Measurements from ENCODE around the gene DENND5B. TPM values are rescaled to one million over a fixed set of nuclear protein-coding genes. Genes with fewer than 3 reads are reported as not detected.

The DENND5B gene
- total and polyA plus RNA-seq, 12 donors, result 5.2 to 60.8 (median 45.3) TPM

DNA sequence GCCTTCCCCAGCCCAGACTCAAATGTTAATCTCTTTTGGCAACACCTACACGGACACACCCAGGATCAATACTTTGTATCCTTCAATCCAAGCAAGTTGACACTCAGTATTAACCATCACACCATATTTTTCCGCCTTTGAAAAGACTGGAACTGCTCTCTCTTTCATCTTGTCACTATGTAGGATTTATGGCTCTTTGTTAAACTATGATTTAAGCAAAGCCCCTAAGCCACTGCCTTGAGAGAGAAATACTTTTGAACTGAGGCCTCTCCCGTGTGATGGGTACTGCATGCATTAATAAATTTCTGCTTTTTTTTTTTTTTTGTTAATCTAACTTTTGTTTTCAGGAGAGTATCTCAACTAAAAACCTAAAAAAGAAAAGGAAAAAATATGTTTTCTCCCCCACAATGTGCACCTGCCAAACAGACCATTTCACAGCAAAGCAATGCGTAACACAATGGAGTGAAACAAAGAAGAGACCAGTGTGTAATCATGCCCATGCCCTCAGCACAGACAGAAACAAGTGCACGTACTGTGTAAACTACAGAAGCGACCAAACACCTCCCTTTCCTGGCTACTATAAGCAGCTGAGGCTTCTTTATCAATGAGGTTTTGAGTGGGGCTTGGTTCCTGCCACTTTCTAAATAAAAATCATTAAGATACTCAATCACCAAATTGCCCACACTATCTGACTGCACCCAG is 40.2 kb upstream of the DENND5B start:
- intact Hi-C loops (cut with DNase I), result loop anchor here in 2 of 10 donors (2.0 to 5.0 kb wide), 2 partner anchors 39 to 40 kb away; partner anchors contain the start of gene DENND5B (in 2 of the 2)
- ATAC-seq (no peak), DNase-seq (no peak)
- peaks cover 6 to 24% (median 17%) of the 10 kb centered on the region in 9 donors for H3K4me1 ChIP-seq
- TF ChIP-seq, protein P1, sequence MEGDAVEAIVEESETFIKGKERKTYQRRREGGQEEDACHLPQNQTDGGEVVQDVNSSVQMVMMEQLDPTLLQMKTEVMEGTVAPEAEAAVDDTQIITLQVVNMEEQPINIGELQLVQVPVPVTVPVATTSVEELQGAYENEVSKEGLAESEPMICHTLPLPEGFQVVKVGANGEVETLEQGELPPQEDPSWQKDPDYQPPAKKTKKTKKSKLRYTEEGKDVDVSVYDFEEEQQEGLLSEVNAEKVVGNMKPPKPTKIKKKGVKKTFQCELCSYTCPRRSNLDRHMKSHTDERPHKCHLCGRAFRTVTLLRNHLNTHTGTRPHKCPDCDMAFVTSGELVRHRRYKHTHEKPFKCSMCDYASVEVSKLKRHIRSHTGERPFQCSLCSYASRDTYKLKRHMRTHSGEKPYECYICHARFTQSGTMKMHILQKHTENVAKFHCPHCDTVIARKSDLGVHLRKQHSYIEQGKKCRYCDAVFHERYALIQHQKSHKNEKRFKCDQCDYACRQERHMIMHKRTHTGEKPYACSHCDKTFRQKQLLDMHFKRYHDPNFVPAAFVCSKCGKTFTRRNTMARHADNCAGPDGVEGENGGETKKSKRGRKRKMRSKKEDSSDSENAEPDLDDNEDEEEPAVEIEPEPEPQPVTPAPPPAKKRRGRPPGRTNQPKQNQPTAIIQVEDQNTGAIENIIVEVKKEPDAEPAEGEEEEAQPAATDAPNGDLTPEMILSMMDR (IDR thresholded peaks at IDR 0.05), result no peak
- H3K9me3 ChIP-seq, result no peaks in the 10 kb centered on the region
- H3K36me3 ChIP-seq, result no peaks in the 10 kb centered on the region
- no peak overlapping the region for H3K4me3 ChIP-seq
- peak overlapping the region in 2 of 10 donors; percentile 40 to 64 for H3K27ac ChIP-seq
- WGBS, 2 donors, result 93% methylated on average over 6 of the region's 6 CpGs
- no peaks in the 10 kb centered on the region for H3K27me3 ChIP-seq

DNA sequence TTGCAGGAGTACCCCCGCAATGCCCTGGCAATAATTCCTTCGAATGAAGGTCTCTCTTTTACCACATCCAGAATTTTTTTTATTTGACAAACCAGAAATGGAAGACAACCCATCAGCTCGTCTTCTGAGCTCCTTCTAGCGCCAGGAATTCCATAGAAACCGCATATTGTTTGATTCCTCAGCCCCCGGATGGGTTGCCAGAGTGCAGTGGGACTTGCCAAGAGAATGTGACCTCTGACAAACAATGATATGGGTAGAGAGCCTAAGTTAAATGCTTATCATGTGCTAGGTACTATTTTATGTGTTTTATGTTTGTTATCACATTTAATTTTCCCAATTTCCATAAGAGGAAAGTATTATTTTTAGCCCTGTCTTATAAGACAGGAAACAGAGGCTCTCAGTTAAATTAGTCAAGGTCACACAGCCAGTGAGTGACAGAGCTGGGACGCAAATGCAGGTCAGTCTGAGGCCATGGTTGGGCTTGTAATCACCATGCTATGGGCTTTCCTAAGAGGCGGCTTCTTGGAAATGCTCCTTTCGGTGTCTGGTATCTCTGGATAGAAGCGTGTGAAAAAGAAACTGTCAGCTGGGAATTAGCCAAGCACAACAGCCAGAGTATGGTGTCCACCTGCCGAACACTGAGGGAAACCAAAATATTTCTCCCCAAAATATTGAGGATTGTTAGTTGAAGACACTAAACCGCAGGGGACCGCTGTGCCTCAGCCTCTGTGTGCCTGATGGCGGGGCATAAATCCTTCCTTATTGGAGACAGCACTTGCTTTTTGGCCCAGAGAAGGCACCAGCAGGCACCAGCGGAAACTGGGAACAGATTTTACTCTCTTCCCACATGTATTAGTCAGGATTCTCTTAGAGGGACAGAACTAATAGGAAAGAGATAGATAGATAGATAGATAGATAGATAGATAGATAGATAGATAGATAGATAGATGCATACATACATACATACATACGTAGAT is 39.1 kb upstream of the DENND5B start:
- intact Hi-C loops (cut with DNase I), result loop anchor here in 3 of 10 donors (2.0 to 5.0 kb wide), 2 partner anchors 38 to 39 kb away; partner anchors contain the start of gene DENND5B (in 3 of the 3)
- H3K36me3 ChIP-seq, result no peaks in the 10 kb centered on the region
- peaks cover 6 to 24% (median 17%) of the 10 kb centered on the region in 9 donors for H3K4me1 ChIP-seq
- no peaks in the 10 kb centered on the region for H3K27me3 ChIP-seq
- H3K4me3 ChIP-seq, result peak overlapping the region in 1 of 10 donors; percentile 3
- ATAC-seq, result peak; percentile 88 to 97 (median 94)
- H3K27ac ChIP-seq, result peak overlapping the region in 9 of 10 donors; percentile 38 to 68 (median 57)
- TF ChIP-seq, protein P1 (IDR thresholded peaks at IDR 0.05), result no peak
- H3K9me3 ChIP-seq, result no peaks in the 10 kb centered on the region
- WGBS, 2 donors, result 31 to 38% methylated on average over 16 of the region's 16 CpGs
- DNase-seq, result peak; percentile 23 to 72

DNA sequence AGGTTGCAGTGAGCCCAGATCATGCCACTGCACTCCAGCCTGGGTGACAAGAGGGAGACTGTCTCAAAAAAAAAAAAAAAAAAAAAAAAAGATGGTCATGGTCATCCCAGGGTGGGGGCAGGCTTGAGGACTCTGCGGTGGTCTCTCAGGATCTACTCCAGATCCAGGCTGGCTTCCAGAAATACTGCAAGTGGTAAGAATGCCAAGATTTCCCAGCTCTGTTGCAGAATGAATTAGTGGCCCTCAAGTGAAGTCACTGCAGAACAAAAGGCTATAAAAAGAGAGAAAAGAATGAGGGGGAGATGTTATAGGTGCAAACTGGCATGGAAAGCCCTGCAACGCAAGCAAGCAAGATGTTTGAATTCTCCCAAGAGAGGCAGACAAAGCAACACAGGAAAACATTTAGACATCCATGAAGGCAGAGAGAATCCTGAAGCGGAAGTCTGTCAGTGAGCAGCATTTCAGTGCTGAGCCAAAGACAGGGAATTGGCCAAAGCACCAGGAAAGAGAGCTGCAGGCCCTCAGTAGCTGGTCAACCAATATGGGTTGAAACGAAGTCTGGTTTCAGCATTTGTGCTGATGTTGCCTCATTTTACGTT is 36.6 kb upstream of the DENND5B start:
- H3K4me1 ChIP-seq, result peaks cover 6 to 24% (median 17%) of the 10 kb centered on the region in 9 donors
- H3K36me3 ChIP-seq, result no peaks in the 10 kb centered on the region
- TF ChIP-seq, protein P1 (IDR thresholded peaks at IDR 0.05), result no peak
- no peak for DNase-seq
- 44 to 49% methylated on average over 5 of the region's 5 CpGs for WGBS, 2 donors
- ATAC-seq, result no peak
- no peaks in the 10 kb centered on the region for H3K27me3 ChIP-seq
- intact Hi-C loops (cut with DNase I), result loop anchor here in 1 of 10 donors (5.0 kb wide), 1 partner anchor 35 kb away; the partner anchor contains the start of gene DENND5B
- H3K4me3 ChIP-seq, result no peak overlapping the region
- no peak overlapping the region for H3K27ac ChIP-seq
- no peaks in the 10 kb centered on the region for H3K9me3 ChIP-seq

Data from heart right ventricle (tissue), 16 donors.